Retina (tissue), 1 donor: ENCODE data around the gene ANKZF1.

Experiments
- DNase-seq: peaks from one replicate; pipeline ENCODE4 v3.0.0-alpha.2; 2016

ANKZF1 gene

GRCh38 chr2:219207884-219208740 lies 21.5 kb upstream of the ANKZF1 start:
- DNase-seq, result no peak

- DNase-seq, result no peak
These were observed 20.1 kb upstream of the ANKZF1 start for GRCh38 chr2:219209236-219210195.

- no peak for DNase-seq
These were observed 19.3 kb upstream of the ANKZF1 start for GRCh38 chr2:219210196-219210885.

- no peak for DNase-seq
These were observed 18.7 kb upstream of the ANKZF1 start for GRCh38 chr2:219210886-219211362.

GRCh38 chr2:219213026-219213415 lies 16.6 kb upstream of the ANKZF1 start:
- DNase-seq, result no peak

GRCh38 chr2:219213486-219214071 lies 16.0 kb upstream of the ANKZF1 start:
- no peak for DNase-seq

- no peak for DNase-seq
These were observed 15.5 kb upstream of the ANKZF1 start for GRCh38 chr2:219214141-219214540.

GRCh38 chr2:219214786-219215185 lies 14.8 kb upstream of the ANKZF1 start:
- no peak for DNase-seq

GRCh38 chr2:219215871-219216534 lies 13.6 kb upstream of the ANKZF1 start:
- no peak for DNase-seq

- no peak for DNase-seq
These were observed 13.1 kb upstream of the ANKZF1 start for GRCh38 chr2:219216535-219216915.

GRCh38 chr2:219218217-219218731 lies 11.3 kb upstream of the ANKZF1 start:
- DNase-seq, result no peak

GRCh38 chr2:219218732-219219701 lies 10.6 kb upstream of the ANKZF1 start, which contains the start of gene ABCB6:
Gene ABCB6, minus strand, starts transcription at chr2:219218958. Its CDS starts 285 bp downstream, at chr2:219218673.
- peak; percentile 96 for DNase-seq

- no peak for DNase-seq
These were observed 9.6 kb upstream of the ANKZF1 start for GRCh38 chr2:219219784-219220532.

GRCh38 chr2:219220652-219221402 lies 8.8 kb upstream of the ANKZF1 start:
- no peak for DNase-seq

GRCh38 chr2:219221957-219222518 lies 7.6 kb upstream of the ANKZF1 start:
- DNase-seq, result no peak

GRCh38 chr2:219223831-219224610 lies 5.6 kb upstream of the ANKZF1 start:
- no peak for DNase-seq

- DNase-seq, result no peak
These were observed 4.3 kb upstream of the ANKZF1 start for GRCh38 chr2:219225350-219225749.
